NCI-H2081 treated with DMSO at 0.1 percent for 48 hours (cell line): ENCODE measurements around the gene RGMB.
"Not testable (repeated sequence)": the region's sequence is repeated elsewhere in the genome, so short reads cannot be mapped to it uniquely, and the experiment has no call there.

Source experiments
- DNase-seq: peaks from one replicate; lab custom pipeline; 2025; lab: John Stamatoyannopoulos, UW

RGMB gene

GRCh38 chr5:98773464-98774191 lies at the start of gene RGMB:
Gene RGMB (plus strand): TSS chr5:98773663. CDS start chr5:98774071, 408 bp downstream.
- peak; percentile 79 for DNase-seq

GRCh38 chr5:98726258-98726657 lies 47.2 kb upstream of the RGMB start:
- DNase-seq, result no peak

GRCh38 chr5:98727686-98728085 lies 45.8 kb upstream of the RGMB start:
- no peak for DNase-seq

GRCh38 chr5:98734646-98735045 lies 38.8 kb upstream of the RGMB start:
- DNase-seq, result no peak

GRCh38 chr5:98735806-98736507 lies 37.5 kb upstream of the RGMB start:
- DNase-seq, result no peak

GRCh38 chr5:98736753-98737152 lies 36.7 kb upstream of the RGMB start:
- no peak for DNase-seq

- not testable (repeated sequence) for DNase-seq
These were observed 36.0 kb upstream of the RGMB start for GRCh38 chr5:98737441-98737840.

GRCh38 chr5:98738481-98739149 lies 34.8 kb upstream of the RGMB start:
- DNase-seq, result not testable (repeated sequence)

- DNase-seq, result no peak
These were observed 31.5 kb upstream of the RGMB start for GRCh38 chr5:98741926-98742325.

- no peak for DNase-seq
These were observed 30.9 kb upstream of the RGMB start for GRCh38 chr5:98742396-98743073.

- DNase-seq, result not testable (repeated sequence)
These were observed 25.2 kb upstream of the RGMB start for GRCh38 chr5:98748259-98748658.

GRCh38 chr5:98749046-98749445 lies 24.4 kb upstream of the RGMB start:
- no peak for DNase-seq

GRCh38 chr5:98750693-98751092 lies 22.8 kb upstream of the RGMB start:
- no peak for DNase-seq

- not testable (repeated sequence) for DNase-seq
These were observed 21.1 kb upstream of the RGMB start for GRCh38 chr5:98752331-98752730.

- not testable (repeated sequence) for DNase-seq
These were observed 20.7 kb upstream of the RGMB start for GRCh38 chr5:98752801-98753200.

- DNase-seq, result no peak
These were observed 20.0 kb upstream of the RGMB start for GRCh38 chr5:98753507-98753906.

- DNase-seq, result no peak
These were observed 18.1 kb upstream of the RGMB start for GRCh38 chr5:98755406-98755805.

GRCh38 chr5:98757978-98758377 lies 15.5 kb upstream of the RGMB start:
- DNase-seq, result no peak

GRCh38 chr5:98763001-98763630 lies 10.3 kb upstream of the RGMB start:
- no peak for DNase-seq

GRCh38 chr5:98765815-98766214 lies 7.6 kb upstream of the RGMB start:
- no peak for DNase-seq

- DNase-seq, result no peak
These were observed 5.9 kb upstream of the RGMB start for GRCh38 chr5:98767581-98767980.
